GM11168 (cell line): Measurements from ENCODE around the gene ZNF48.
"Not testable (repeated sequence)": the region's sequence is repeated elsewhere in the genome, so short reads cannot be mapped to it uniquely, and the experiment has no call there.

ENCODE experiments used
- in situ Hi-C: fragments of 300-500 bp; cut with MboI; formaldehyde crosslinking; loops from one replicate; pipeline ENCODE4 v1.12.0; 2022; ENCODE audit warnings: low sequenced_read_pairs; ENCODE audit not compliant: unreplicated experiment

The ZNF48 gene

GRCh38 chr16:30374538-30374937, 20.7 kb upstream of the ZNF48 start, which contains the start of gene MYL11:
MYL11 (plus strand) TSS chr16:30374802; CDS start chr16:30374858, 56 bp downstream.
- in situ Hi-C loops, result loop anchor here (25.0 kb wide), 1 partner anchor 162 kb away; no protein-coding TSS in a partner anchor

GRCh38 chr16:30375864-30376263, 19.4 kb upstream of the ZNF48 start:
- in situ Hi-C loops, result no loop called here

GRCh38 chr16:30376461-30376902, 18.7 kb upstream of the ZNF48 start:
- in situ Hi-C loops, result no loop called here

- in situ Hi-C loops, result no loop called here
Measured at GRCh38 chr16:30377050-30377811, 18.0 kb upstream of the ZNF48 start.

- in situ Hi-C loops, result no loop called here
Measured at GRCh38 chr16:30377812-30378235, 17.4 kb upstream of the ZNF48 start.

- in situ Hi-C loops, result no loop called here
Measured at GRCh38 chr16:30378236-30379157, 16.7 kb upstream of the ZNF48 start.

- in situ Hi-C loops, result no loop called here
Measured at GRCh38 chr16:30379158-30379783, 15.9 kb upstream of the ZNF48 start.

GRCh38 chr16:30380072-30380802, 15.0 kb upstream of the ZNF48 start:
- in situ Hi-C loops, result no loop called here

GRCh38 chr16:30380803-30381208, 14.4 kb upstream of the ZNF48 start:
- in situ Hi-C loops, result no loop called here

GRCh38 chr16:30381291-30382041, 13.8 kb upstream of the ZNF48 start:
- in situ Hi-C loops, result no loop called here

GRCh38 chr16:30382111-30382881, 12.9 kb upstream of the ZNF48 start, which contains the start of gene SEPTIN1:
SEPTIN1 (minus strand) TSS chr16:30382561; CDS start chr16:30382542, 19 bp downstream.
- in situ Hi-C loops, result no loop called here

- in situ Hi-C loops, result no loop called here
Measured at GRCh38 chr16:30383521-30383920, 11.7 kb upstream of the ZNF48 start.

GRCh38 chr16:30394592-30395154, 547 bp upstream of the ZNF48 start:
- in situ Hi-C loops, result no loop called here

- in situ Hi-C loops, result no loop called here
Measured at GRCh38 chr16:30395992-30396585, 869 bp downstream of the ZNF48 start.

GRCh38 chr16:30396627-30397026, 1.4 kb downstream of the ZNF48 start:
- in situ Hi-C loops, result not testable (repeated sequence)

- in situ Hi-C loops, result no loop called here
Measured at GRCh38 chr16:30397056-30397455, 1.8 kb downstream of the ZNF48 start.

- in situ Hi-C loops, result no loop called here
Measured at GRCh38 chr16:30397776-30398660, 2.8 kb downstream of the ZNF48 start.
